PC-3 (cell line): Measurements from ENCODE around the gene ENPP3. TPM values are rescaled to one million over a fixed set of nuclear protein-coding genes. Genes with fewer than 3 reads are reported as not detected.
A peak's percentile ranks its signal among the peaks of the same experiment; 100 is the strongest.
"Not testable (repeated sequence)": the region's sequence is repeated elsewhere in the genome, so short reads cannot be mapped to it uniquely, and the experiment has no call there.

Experiments
- ATAC-seq: fragments of 200-7000 bp; cut with Tn5 transposase; 2 replicates; pipeline ENCODE4 v1.9.1; 2020; ENCODE audit warnings: mild to moderate bottlenecking, moderate library complexity
- BruUV-seq: library from RNA; stranded (reverse); fragments of 400-500 nt; replicated peaks from 2 replicates; lab custom pipeline; 2021; lab: Mats Ljungman, UMichigan
- CTCF ChIA-PET: fragments of 300-600 bp; sonication (Branson Sonifier 250); formaldehyde crosslinking; loops from one replicate; lab custom pipeline; 2022; ENCODE audit warnings: antibody characterized with exemption; lab: Charles Lee
- POLR2A ChIA-PET: fragments of 300-600 bp; sonication (Branson Sonifier 250); formaldehyde crosslinking; loops from one replicate; lab custom pipeline; 2022; ENCODE audit warnings: antibody characterized with exemption; ENCODE audit not compliant: unreplicated experiment; lab: Charles Lee
- DNase-seq: peaks from one replicate; pipeline ENCODE4 v3.0.0-alpha.2; 2015
- H2AFZ ChIP-seq: fragments of 300-600 bp; sonication (generic); 2 replicates; pipeline ENCODE4 v1.6.0; 2016; ENCODE audit warnings: antibody characterized with exemption, low read length
- H3F3A ChIP-seq: fragments of 300-600 bp; sonication (generic); one replicate; pipeline ENCODE4 v1.6.0; 2017; ENCODE audit warnings: antibody characterized with exemption, low read length, control low read depth, mild to moderate bottlenecking; ENCODE audit not compliant: unreplicated experiment
- H3K27ac ChIP-seq: fragments of 300-600 bp; sonication (generic); 2 replicates; pipeline ENCODE4 v1.5.1; 2016; ENCODE audit warnings: mild to moderate bottlenecking, low read length
- H3K27me3 ChIP-seq: fragments of 300-600 bp; sonication (generic); 2 replicates; pipeline ENCODE4 v1.6.1; 2016; ENCODE audit warnings: low read length, mixed read lengths
- H3K36me3 ChIP-seq: fragments of 300-600 bp; sonication (generic); 2 replicates; pipeline ENCODE4 v1.6.1; 2016; ENCODE audit warnings: low read depth, mixed run types, low read length, mixed read lengths
- H3K4me1 ChIP-seq: fragments of 300-600 bp; sonication (generic); 2 replicates; pipeline ENCODE4 v1.5.1; 2016; ENCODE audit warnings: low read length; ENCODE audit not compliant: insufficient read depth
- H3K4me2 ChIP-seq: fragments of 300-600 bp; sonication (generic); 2 replicates; pipeline ENCODE4 v1.6.0; 2016; ENCODE audit warnings: low read length
- H3K4me3 ChIP-seq: fragments of 300-600 bp; sonication (generic); 2 replicates; pipeline ENCODE4 v1.5.1; 2016; ENCODE audit warnings: mild to moderate bottlenecking, low read length, mixed read lengths
- H3K79me2 ChIP-seq: fragments of 300-600 bp; sonication (generic); 2 replicates; pipeline ENCODE4 v1.6.1; 2017; ENCODE audit warnings: low read length, mixed read lengths
- H3K9ac ChIP-seq: fragments of 300-600 bp; sonication (generic); 2 replicates; pipeline ENCODE4 v1.6.0; 2016; ENCODE audit warnings: mild to moderate bottlenecking, low read length
- H3K9me2 ChIP-seq: fragments of 300-600 bp; sonication (generic); replicated peaks from 2 replicates; pipeline ENCODE4 v1.6.1; 2016; ENCODE audit warnings: mixed run types, low read length, mixed read lengths
- H3K9me3 ChIP-seq: fragments of 300-600 bp; sonication (generic); 2 replicates; pipeline ENCODE4 v1.6.1; 2016; ENCODE audit warnings: low read length, mixed read lengths
- H4K20me1 ChIP-seq: fragments of 300-600 bp; sonication (generic); 2 replicates; pipeline ENCODE4 v1.6.1; 2016; ENCODE audit warnings: low read length, mixed read lengths
- CTCF ChIP-seq: fragments of 300-600 bp; sonication (generic); conservative IDR thresholded peaks from 2 replicates; pipeline ENCODE4 v1.5.1; 2017; ENCODE audit warnings: antibody characterized with exemption, low read depth, mild to moderate bottlenecking, low read length
- EZH2 ChIP-seq: fragments of 300-600 bp; sonication (generic); IDR thresholded peaks from one replicate; pipeline ENCODE4 v1.6.1; 2017; ENCODE audit warnings: antibody characterized with exemption, mild to moderate bottlenecking, low read length; ENCODE audit not compliant: unreplicated experiment
- EZH2phosphoT487 ChIP-seq: fragments of 300-600 bp; sonication (generic); IDR thresholded peaks from 2 replicates; pipeline ENCODE4 v1.6.1; 2018; ENCODE audit warnings: mild to moderate bottlenecking, antibody characterized with exemption, low read length, borderline replicate concordance
- intact Hi-C: fragments of 100-400 bp; cut with micrococcal nuclease; formaldehyde crosslinking; loops from 2 replicates; pipeline ENCODE4 v1.9.0; 2023
- total RNA-seq: library from RNA; depleted of rRNA; stranded (reverse); fragments of >200 nt; gene quantifications from 2 replicates; pipeline ENCODE4 v1.2.3, GENCODE V29; 2014

The ENPP3 gene
- total RNA-seq, 1 experiment from 2014 or later, result 0.18 TPM

- H3K4me1 ChIP-seq, result peaks cover 2% of the 10 kb centered on the region; the same call in 1 of the 2 replicates
- ATAC-seq, result no peak
- TF ChIP-seq CTCF (no peak), EZH2phosphoT487 (no peak), EZH2 (no peak)
- H3F3A ChIP-seq, result no peaks in the 10 kb centered on the region
- H3K79me2 ChIP-seq, result no peaks in the 10 kb centered on the region
- H4K20me1 ChIP-seq, result no peaks in the 10 kb centered on the region
- POLR2A ChIA-PET, result no interaction called here
- H2AFZ ChIP-seq, result no peak overlapping the region
- H3K27me3 ChIP-seq, result no peaks in the 10 kb centered on the region
- H3K36me3 ChIP-seq, result no peaks in the 10 kb centered on the region
- no peaks in the 10 kb centered on the region for H3K9me2 ChIP-seq
- H3K27ac ChIP-seq, result no peak overlapping the region
- intact Hi-C loops, result no loop called here
- no peak for DNase-seq
- CTCF ChIA-PET, result no interaction called here
- H3K9ac ChIP-seq, result no peak overlapping the region
- no peak overlapping the region for H3K4me2 ChIP-seq
- no peaks in the 10 kb centered on the region for H3K9me3 ChIP-seq
- no TSS peak for BruUV-seq
- H3K4me3 ChIP-seq, result no peak overlapping the region
Measured at GRCh38 chr6:131745476-131745875, 108.4 kb downstream of the ENPP3 start.

GRCh38 chr6:131747821-131748353, 110.8 kb downstream of the ENPP3 start:
- peaks cover 4% of the 10 kb centered on the region; the same call in 1 of the 2 replicates for H3K4me1 ChIP-seq
- TF ChIP-seq EZH2phosphoT487, result no peak
- TF ChIP-seq EZH2, result no peak
- no peak for TF ChIP-seq CTCF
- H3K9me2 ChIP-seq, result no peaks in the 10 kb centered on the region
- intact Hi-C loops, result no loop called here
- no peak overlapping the region for H3K9ac ChIP-seq
- no peaks in the 10 kb centered on the region for H3K36me3 ChIP-seq
- H3K79me2 ChIP-seq, result no peaks in the 10 kb centered on the region
- DNase-seq, result no peak
- POLR2A ChIA-PET, result no interaction called here
- CTCF ChIA-PET, result no interaction called here
- H3K4me3 ChIP-seq, result no peak overlapping the region
- no peak overlapping the region for H3K4me2 ChIP-seq
- no TSS peak for BruUV-seq
- no peaks in the 10 kb centered on the region for H3K27me3 ChIP-seq
- H3F3A ChIP-seq, result no peaks in the 10 kb centered on the region
- no peaks in the 10 kb centered on the region for H4K20me1 ChIP-seq
- H3K27ac ChIP-seq, result no peak overlapping the region
- no peaks in the 10 kb centered on the region for H3K9me3 ChIP-seq
- ATAC-seq, result no peak
- no peak overlapping the region for H2AFZ ChIP-seq

GRCh38 chr6:131749023-131749422, 111.9 kb downstream of the ENPP3 start:
- Histone ChIP-seq H3K9ac (no peak overlapping the region), H3K9me2 (no peaks in the 10 kb centered on the region), H3K4me2 (no peak overlapping the region), H3K36me3 (no peaks in the 10 kb centered on the region), H2AFZ (no peak overlapping the region), H3K4me3 (no peak overlapping the region), H3K9me3 (no peaks in the 10 kb centered on the region), H3K27me3 (no peaks in the 10 kb centered on the region), H3F3A (no peaks in the 10 kb centered on the region), H3K27ac (no peak overlapping the region), H4K20me1 (no peaks in the 10 kb centered on the region), H3K79me2 (no peaks in the 10 kb centered on the region), H3K4me1 (peaks cover 9% of the 10 kb centered on the region)
- DNase-seq (peak; percentile 14), ATAC-seq (no peak)
- TF ChIP-seq EZH2phosphoT487, result no peak
- no peak for TF ChIP-seq EZH2
- TF ChIP-seq CTCF, result no peak
- POLR2A ChIA-PET, result no interaction called here
- intact Hi-C loops, result no loop called here
- CTCF ChIA-PET, result interaction anchor here (0.7 kb wide), 1 partner anchor 31 kb away, joined by 3 read pairs; no protein-coding TSS in a partner anchor
- no TSS peak for BruUV-seq

- POLR2A ChIA-PET, H3K27ac ChIP-seq, CTCF ChIA-PET, H3K9me3 ChIP-seq, H3F3A ChIP-seq, H3K36me3 ChIP-seq, H3K9ac ChIP-seq, H3K79me2 ChIP-seq, H2AFZ ChIP-seq, H4K20me1 ChIP-seq, H3K27me3 ChIP-seq, H3K9me2 ChIP-seq, intact Hi-C loops, DNase-seq, BruUV-seq, ATAC-seq, H3K4me3 ChIP-seq, H3K4me2 ChIP-seq: not testable (repeated sequence)
- H3K4me1 ChIP-seq, result peaks cover 24% of the 10 kb centered on the region
Measured at GRCh38 chr6:131751012-131751715, 114.1 kb downstream of the ENPP3 start.
